MCF 10A (cell line): ENCODE measurements around the gene OGFOD3. TPM values are rescaled to one million over a fixed set of nuclear protein-coding genes. Genes with fewer than 3 reads are reported as not detected.

Source experiments
- BruUV-seq: library from RNA; stranded (reverse); fragments of 400-500 nt; replicated peaks from 2 replicates; lab custom pipeline; 2021; lab: Mats Ljungman, UMichigan
- CTCF ChIA-PET: fragments of 300-600 bp; sonication (Branson Sonifier 250); formaldehyde crosslinking; extraction: SDS; loops from one replicate; lab custom pipeline; 2021; ENCODE audit warnings: antibody characterized with exemption, inconsistent platforms; lab: Yijun Ruan, JAX
- POLR2A ChIA-PET: fragments of 300-600, 350-650 bp; sonication (Branson Sonifier 250); formaldehyde crosslinking; extraction: SDS; loops from one replicate; lab custom pipeline; 2020; ENCODE audit warnings: antibody characterized with exemption, inconsistent platforms; lab: Yijun Ruan, JAX
- DNase-seq: peaks from one replicate; pipeline ENCODE4 v3.0.0-alpha.2; 2018; ENCODE audit not compliant: unreplicated experiment
- H3K27ac Mint-ChIP-seq: one replicate; pipeline ENCODE4 v1.8.0; 2022; ENCODE audit warnings: mild to moderate bottlenecking, low read depth, mixed read lengths; ENCODE audit not compliant: unreplicated experiment
- H3K27me3 Mint-ChIP-seq: one replicate; pipeline ENCODE4 v1.8.0; 2022; ENCODE audit warnings: mixed read lengths; ENCODE audit not compliant: insufficient read depth, unreplicated experiment
- H3K36me3 Mint-ChIP-seq: one replicate; pipeline ENCODE4 v1.8.0; 2022; ENCODE audit warnings: mild to moderate bottlenecking, moderate library complexity, mixed read lengths; ENCODE audit not compliant: insufficient read depth, unreplicated experiment
- H3K4me1 Mint-ChIP-seq: one replicate; pipeline ENCODE4 v1.8.0; 2022; ENCODE audit warnings: mixed read lengths; ENCODE audit not compliant: insufficient read depth, unreplicated experiment
- H3K4me3 Mint-ChIP-seq: one replicate; pipeline ENCODE4 v1.8.0; 2022; ENCODE audit warnings: mild to moderate bottlenecking, moderate library complexity, mixed read lengths; ENCODE audit not compliant: unreplicated experiment
- H3K9me3 Mint-ChIP-seq: one replicate; pipeline ENCODE4 v1.8.0; 2022; ENCODE audit warnings: mixed read lengths; ENCODE audit not compliant: unreplicated experiment
- intact Hi-C: fragments of 100-400 bp; cut with micrococcal nuclease; formaldehyde crosslinking; loops from 2 replicates; pipeline ENCODE4 v1.14.1; 2022
- total RNA-seq: library from RNA; stranded (reverse); gene quantifications from 2 replicates; pipeline ENCODE4 v1.2.3, GENCODE V29; 2022
- TF ChIP-seq, protein P1 (sequence below): fragments of 200-600 bp; IDR thresholded peaks from one replicate; pipeline ENCODE4 v1.8.0; 2022; ENCODE audit warnings: antibody characterized with exemption, mild to moderate bottlenecking; ENCODE audit not compliant: unreplicated experiment

OGFOD3 gene
- total RNA-seq, 1 experiment from 2014 or later: 21.1 TPM

- TF ChIP-seq, protein P1, sequence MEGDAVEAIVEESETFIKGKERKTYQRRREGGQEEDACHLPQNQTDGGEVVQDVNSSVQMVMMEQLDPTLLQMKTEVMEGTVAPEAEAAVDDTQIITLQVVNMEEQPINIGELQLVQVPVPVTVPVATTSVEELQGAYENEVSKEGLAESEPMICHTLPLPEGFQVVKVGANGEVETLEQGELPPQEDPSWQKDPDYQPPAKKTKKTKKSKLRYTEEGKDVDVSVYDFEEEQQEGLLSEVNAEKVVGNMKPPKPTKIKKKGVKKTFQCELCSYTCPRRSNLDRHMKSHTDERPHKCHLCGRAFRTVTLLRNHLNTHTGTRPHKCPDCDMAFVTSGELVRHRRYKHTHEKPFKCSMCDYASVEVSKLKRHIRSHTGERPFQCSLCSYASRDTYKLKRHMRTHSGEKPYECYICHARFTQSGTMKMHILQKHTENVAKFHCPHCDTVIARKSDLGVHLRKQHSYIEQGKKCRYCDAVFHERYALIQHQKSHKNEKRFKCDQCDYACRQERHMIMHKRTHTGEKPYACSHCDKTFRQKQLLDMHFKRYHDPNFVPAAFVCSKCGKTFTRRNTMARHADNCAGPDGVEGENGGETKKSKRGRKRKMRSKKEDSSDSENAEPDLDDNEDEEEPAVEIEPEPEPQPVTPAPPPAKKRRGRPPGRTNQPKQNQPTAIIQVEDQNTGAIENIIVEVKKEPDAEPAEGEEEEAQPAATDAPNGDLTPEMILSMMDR: no peak
- POLR2A ChIA-PET: interaction anchor here (0.6 to 1.2 kb wide), 2 partner anchors 12 to 200 kb away, joined by 4 to 6 read pairs; no protein-coding TSS in a partner anchor
- Mint-ChIP-seq H3K27me3 (no peaks in the 10 kb centered on the region), H3K36me3 (peaks cover 19% of the 10 kb centered on the region), H3K4me3 (no peak overlapping the region), H3K9me3 (no peaks in the 10 kb centered on the region), H3K27ac (no peak overlapping the region), H3K4me1 (no peaks in the 10 kb centered on the region)
- CTCF ChIA-PET: interaction anchor here (0.6 kb wide), 1 partner anchor 12 kb away, joined by 3 read pairs; no protein-coding TSS in a partner anchor
- TSS peak; percentile 57 for BruUV-seq
- no peak for DNase-seq
- intact Hi-C loops: no loop called here
These were observed 24.5 kb upstream of the OGFOD3 start for GRCh38 chr17:82442643-82443464.

DNA sequence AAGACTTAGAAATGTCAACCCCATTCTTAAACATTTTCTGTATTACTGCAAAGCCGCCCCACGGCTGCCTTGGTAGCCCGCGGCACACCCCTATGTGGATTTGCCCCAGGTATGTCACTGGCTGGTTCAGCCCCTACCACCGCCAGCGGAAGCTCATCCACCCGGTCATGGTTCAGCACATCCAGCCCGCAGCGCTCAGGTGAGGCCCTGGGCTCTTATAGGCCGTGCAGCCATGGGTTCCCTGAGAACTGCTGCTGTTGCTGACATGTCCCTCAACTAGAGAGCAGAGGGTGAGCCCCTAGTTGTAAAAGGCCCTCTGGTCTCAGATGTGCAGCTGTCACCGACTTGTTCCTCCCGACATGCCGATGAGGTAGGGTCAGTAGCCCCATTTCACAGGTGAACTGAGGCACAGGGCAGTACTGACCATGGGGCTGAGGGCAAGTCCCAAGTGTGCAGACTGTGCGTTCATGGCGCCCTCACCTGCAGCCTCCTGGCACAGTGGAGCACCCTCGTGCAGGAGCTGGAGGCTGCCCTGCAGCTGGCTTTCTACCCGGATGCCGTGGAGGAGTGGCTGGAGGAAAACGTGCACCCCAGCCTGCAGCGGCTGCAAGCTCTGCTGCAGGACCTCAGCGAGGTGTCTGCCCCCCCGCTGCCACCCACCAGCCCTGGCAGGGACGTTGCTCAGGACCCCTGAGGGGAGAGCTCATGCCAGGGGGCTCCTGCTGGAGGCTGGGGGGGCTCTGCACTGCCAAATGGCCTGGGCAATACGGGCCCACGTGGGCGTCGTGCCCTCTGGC lies 23.5 kb upstream of the OGFOD3 start:
- H3K27ac Mint-ChIP-seq: no peak overlapping the region
- ChIA-PET POLR2A (interaction anchor here (0.6 to 1.2 kb wide), 2 partner anchors 12 to 199 kb away, joined by 4 to 6 read pairs; no protein-coding TSS in a partner anchor), CTCF (no interaction called here)
- H3K36me3 Mint-ChIP-seq: peaks cover 9% of the 10 kb centered on the region
- no peaks in the 10 kb centered on the region for H3K27me3 Mint-ChIP-seq
- H3K4me3 Mint-ChIP-seq: no peak overlapping the region
- no TSS peak for BruUV-seq
- no peak for DNase-seq
- no peaks in the 10 kb centered on the region for H3K4me1 Mint-ChIP-seq
- TF ChIP-seq, protein P1: no peak
- intact Hi-C loops: no loop called here
- no peaks in the 10 kb centered on the region for H3K9me3 Mint-ChIP-seq

- CTCF ChIA-PET: no interaction called here
- H3K36me3 Mint-ChIP-seq: peaks cover 6% of the 10 kb centered on the region
These were observed 22.7 kb upstream of the OGFOD3 start for GRCh38 chr17:82440991-82441627.

More at GRCh38 chr17:82440991-82441627, 22.7 kb upstream of the OGFOD3 start:
- no TSS peak for BruUV-seq
- Mint-ChIP-seq H3K9me3 (no peaks in the 10 kb centered on the region), H3K4me1 (no peaks in the 10 kb centered on the region), H3K4me3 (no peak overlapping the region), H3K27ac (no peak overlapping the region), H3K27me3 (no peaks in the 10 kb centered on the region)
- intact Hi-C loops: no loop called here
- no peak for DNase-seq
- TF ChIP-seq, protein P1: no peak
- POLR2A ChIA-PET: no interaction called here
